ENCODE measurements around the gene PRRG3. TPM values are rescaled to one million over a fixed set of nuclear protein-coding genes. Genes with fewer than 3 reads are reported as not detected.
"Not testable (repeated sequence)": the region's sequence is repeated elsewhere in the genome, so short reads cannot be mapped to it uniquely, and the experiment has no call there.

The PRRG3 gene
- total RNA-seq, 1 donor from 2014 or later, result not detected

DNA sequence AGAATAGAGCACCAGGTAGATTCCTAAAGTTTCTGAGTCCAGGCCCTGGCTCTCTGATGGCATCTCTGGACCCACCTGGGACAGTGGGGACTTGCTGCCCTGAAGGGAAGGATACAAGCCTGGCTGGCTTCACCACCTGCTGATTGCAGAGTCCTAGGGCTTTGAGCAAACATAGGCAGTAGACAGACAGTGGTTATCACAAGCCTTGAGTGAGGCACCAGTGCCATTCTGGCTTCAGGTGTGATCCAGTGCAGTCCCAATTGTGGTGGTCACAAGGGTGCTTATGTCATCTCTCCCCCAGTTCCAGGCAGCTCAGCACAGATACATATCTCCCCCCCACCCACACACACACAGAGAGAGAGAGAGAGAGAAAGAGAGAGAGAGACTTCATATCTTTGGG, 6.6 kb upstream of the PRRG3 start:
- TF ChIP-seq, protein P1, sequence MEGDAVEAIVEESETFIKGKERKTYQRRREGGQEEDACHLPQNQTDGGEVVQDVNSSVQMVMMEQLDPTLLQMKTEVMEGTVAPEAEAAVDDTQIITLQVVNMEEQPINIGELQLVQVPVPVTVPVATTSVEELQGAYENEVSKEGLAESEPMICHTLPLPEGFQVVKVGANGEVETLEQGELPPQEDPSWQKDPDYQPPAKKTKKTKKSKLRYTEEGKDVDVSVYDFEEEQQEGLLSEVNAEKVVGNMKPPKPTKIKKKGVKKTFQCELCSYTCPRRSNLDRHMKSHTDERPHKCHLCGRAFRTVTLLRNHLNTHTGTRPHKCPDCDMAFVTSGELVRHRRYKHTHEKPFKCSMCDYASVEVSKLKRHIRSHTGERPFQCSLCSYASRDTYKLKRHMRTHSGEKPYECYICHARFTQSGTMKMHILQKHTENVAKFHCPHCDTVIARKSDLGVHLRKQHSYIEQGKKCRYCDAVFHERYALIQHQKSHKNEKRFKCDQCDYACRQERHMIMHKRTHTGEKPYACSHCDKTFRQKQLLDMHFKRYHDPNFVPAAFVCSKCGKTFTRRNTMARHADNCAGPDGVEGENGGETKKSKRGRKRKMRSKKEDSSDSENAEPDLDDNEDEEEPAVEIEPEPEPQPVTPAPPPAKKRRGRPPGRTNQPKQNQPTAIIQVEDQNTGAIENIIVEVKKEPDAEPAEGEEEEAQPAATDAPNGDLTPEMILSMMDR (conservative IDR thresholded peaks at IDR 0.05; ENCODE audit: low read depth, low read length), result no peak
- no peak overlapping the region for H3K4me3 ChIP-seq (ENCODE audit: low read depth, low read length)
- DNase-seq (ENCODE audit: low read depth), result no peak

DNA sequence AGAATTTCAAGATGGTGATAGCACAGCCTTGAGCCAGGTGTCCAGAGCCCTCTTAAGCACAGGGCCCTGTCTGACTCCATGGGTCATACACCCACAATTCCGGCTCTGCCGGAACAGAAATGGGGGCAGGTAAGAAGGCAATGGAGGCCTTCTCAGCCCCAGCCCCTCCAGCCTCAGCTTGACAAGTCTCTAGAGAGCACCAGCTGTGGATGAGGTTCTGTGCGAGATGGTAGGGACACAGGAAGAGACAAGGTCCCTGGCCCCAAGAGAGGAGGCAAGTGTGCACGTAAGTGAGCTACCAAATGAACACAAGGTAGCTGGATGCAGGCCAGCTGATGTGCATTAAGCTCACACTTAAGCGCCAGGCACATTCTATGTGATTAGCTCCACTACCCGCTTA, 2.4 kb upstream of the PRRG3 start:
- no peak overlapping the region for H3K4me3 ChIP-seq (ENCODE audit: low read depth, low read length)
- DNase-seq (ENCODE audit: low read depth), result no peak
- TF ChIP-seq, protein P1 (conservative IDR thresholded peaks at IDR 0.05; ENCODE audit: low read depth, low read length), result no peak

DNA sequence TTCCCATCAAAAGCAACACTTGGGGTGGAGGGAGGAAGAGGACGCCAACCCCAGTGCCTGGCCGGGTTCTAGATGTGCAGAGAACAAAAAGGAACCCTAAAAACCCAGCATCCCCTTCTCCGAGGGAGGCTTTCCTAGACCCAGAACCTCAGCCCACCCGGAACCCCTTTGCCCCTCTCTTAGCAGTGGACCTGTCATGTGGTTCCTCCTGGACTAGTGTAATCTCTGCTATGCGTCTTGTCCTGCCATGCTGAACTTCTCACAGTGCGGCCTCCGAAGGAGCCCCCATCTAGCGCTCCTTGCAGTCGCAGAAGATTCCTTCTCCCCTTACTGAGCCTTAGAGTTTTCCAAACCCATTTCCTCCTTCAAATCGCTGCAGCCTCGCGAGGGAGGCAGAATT, 1.1 kb upstream of the PRRG3 start:
- DNase-seq (ENCODE audit: low read depth), result no peak
- TF ChIP-seq, protein P1 (conservative IDR thresholded peaks at IDR 0.05; ENCODE audit: low read depth, low read length), result no peak
- no peak overlapping the region for H3K4me3 ChIP-seq (ENCODE audit: low read depth, low read length)

DNA sequence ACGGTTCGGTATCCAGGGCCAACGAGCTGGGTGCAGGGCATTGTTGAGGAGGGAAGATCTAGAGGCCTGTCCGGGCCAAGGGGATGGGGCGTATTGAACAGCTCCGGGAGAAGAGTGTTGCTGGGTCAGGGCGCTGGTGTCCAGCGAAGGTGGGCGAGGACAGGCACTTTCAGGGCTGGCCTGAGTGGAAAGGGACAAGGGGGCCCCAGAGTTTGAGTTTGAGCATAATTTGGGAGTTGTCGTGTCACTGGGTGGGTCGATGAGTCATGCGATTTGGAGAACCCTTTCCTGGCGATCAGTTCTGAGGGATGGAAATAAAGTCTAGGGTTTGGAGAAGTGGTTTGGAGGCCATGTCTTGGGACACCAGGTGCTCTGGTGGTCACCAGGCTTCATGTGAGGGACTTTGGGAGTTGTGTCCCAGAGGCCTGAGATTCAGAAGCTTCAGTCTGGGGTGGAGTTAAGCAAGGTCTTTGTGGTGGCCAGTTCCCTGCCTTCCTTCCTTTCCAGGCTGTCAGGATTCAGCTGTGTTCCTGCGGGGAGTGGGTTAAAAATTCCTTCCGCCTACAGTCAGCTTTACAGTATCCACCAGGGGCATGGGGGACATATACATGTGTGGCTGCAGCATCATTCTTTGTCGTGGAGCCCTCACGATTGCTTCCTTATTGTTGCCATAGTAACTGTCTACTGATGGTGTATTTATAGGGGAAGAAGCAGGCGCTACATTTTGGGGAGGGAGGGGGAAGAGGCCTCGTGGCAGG, 504 bp downstream of the PRRG3 start:
- H3K4me3 ChIP-seq (ENCODE audit: low read depth, low read length), result no peak overlapping the region
- DNase-seq (ENCODE audit: low read depth), result no peak
- TF ChIP-seq, protein P1 (conservative IDR thresholded peaks at IDR 0.05; ENCODE audit: low read depth, low read length), result no peak

DNA sequence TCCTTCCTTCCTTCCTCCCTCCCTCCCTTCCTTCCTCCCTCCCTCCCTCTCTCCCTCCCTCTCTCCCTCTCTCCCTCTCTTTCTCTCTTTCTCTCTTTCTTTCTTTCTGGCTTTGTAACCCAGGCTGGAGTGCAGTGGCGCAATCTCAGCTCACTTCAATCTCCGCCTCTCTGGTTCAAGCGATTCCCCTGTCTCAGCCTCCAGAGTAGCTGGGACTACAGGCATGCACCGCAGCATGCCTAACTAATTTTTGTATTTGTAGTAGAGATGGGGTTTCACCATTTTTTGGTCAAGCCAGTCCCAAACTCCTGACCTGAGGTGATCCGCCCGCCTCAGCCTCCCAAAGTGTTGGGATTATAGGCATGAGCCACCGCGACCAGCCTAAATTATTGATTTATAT, 1.8 kb downstream of the PRRG3 start:
- H3K4me3 ChIP-seq (ENCODE audit: low read depth, low read length); DNase-seq (ENCODE audit: low read depth): not testable (repeated sequence)

DNA sequence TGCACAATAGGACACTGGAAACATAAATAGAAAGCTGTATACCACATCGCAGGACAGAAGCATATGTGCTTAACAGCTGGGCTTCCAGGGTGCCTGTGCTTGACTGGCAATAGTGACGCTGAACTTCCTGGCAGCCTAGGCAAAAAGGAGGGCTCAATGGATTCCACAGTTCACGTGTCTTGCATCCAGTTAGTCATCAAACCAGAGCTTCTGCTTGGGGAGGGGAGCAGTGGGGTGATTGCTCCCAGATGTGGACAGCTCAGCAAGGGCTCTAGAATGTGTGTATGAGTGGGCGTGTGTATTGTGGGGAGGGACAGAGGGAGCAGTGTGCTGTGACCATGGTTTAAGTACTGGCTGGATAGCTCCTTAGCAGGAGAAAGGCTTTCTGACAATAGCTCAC, 2.3 kb downstream of the PRRG3 start:
- TF ChIP-seq, protein P1 (conservative IDR thresholded peaks at IDR 0.05; ENCODE audit: low read depth, low read length), result no peak
- H3K4me3 ChIP-seq (ENCODE audit: low read depth, low read length), result no peak overlapping the region
- no peak for DNase-seq (ENCODE audit: low read depth)

DNA sequence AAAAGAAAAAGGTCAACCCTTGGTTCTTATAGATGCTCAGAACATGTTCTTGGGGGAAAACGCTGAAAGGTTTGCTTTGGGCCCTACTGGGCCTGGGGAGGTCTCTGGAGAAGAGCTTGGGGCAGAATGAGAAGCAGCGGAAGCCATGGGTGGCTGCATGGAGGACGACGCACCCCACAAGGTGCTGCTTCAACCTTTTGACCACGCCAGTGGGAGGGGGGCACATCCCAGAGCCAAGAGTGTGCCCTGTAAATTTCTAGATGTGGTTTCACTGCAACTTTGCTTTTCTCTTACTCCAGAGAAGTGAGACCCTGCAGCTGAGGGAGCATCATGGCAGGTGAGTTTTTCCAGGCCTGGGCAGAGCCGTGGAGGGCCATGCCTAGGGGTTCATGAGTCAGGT, 3.2 kb downstream of the PRRG3 start:
- no peak overlapping the region for H3K4me3 ChIP-seq (ENCODE audit: low read depth, low read length)
- no peak for DNase-seq (ENCODE audit: low read depth)
- TF ChIP-seq, protein P1 (conservative IDR thresholded peaks at IDR 0.05; ENCODE audit: low read depth, low read length), result no peak
